ACHN (cell line): ENCODE measurements around the gene PLXNA2.

ENCODE experiments used
- DNase-seq: peaks from one replicate; pipeline ENCODE4 v3.0.0-alpha.2; 2015
- in situ Hi-C: cut with HindIII; loops from 2 replicates; pipeline ENCODE4 v1.10.0; 2017; ENCODE audit warnings: low sequenced_read_pairs, low pct_ligation_motif_present, low pct_unique_long_range_greater_than_20kb

The PLXNA2 gene

GRCh38 chr1:208141610-208142192, 102.5 kb downstream of the PLXNA2 start:
- DNase-seq = no peak
- in situ Hi-C loops = no loop called here

- in situ Hi-C loops = no loop called here
- DNase-seq = no peak
Measured at GRCh38 chr1:208139434-208140045, 104.6 kb downstream of the PLXNA2 start.

- in situ Hi-C loops = no loop called here
- no peak for DNase-seq
Measured at GRCh38 chr1:208137193-208137592, 107.0 kb downstream of the PLXNA2 start.

GRCh38 chr1:208136459-208137182, 107.6 kb downstream of the PLXNA2 start:
- in situ Hi-C loops = no loop called here
- no peak for DNase-seq

- no peak for DNase-seq
- in situ Hi-C loops = no loop called here
Measured at GRCh38 chr1:208135354-208135753, 108.8 kb downstream of the PLXNA2 start.

GRCh38 chr1:208134491-208134890, 109.7 kb downstream of the PLXNA2 start:
- in situ Hi-C loops = no loop called here
- DNase-seq = no peak

- in situ Hi-C loops = no loop called here
- DNase-seq = no peak
Measured at GRCh38 chr1:208133355-208133754, 110.8 kb downstream of the PLXNA2 start.

- in situ Hi-C loops = no loop called here
- peak; percentile 72 for DNase-seq
Measured at GRCh38 chr1:208132287-208132882, 111.8 kb downstream of the PLXNA2 start.

- DNase-seq = no peak
- in situ Hi-C loops = no loop called here
Measured at GRCh38 chr1:208131621-208132286, 112.4 kb downstream of the PLXNA2 start.

- in situ Hi-C loops = no loop called here
- DNase-seq = no peak
Measured at GRCh38 chr1:208129487-208129886, 114.7 kb downstream of the PLXNA2 start.

GRCh38 chr1:208129060-208129459, 115.1 kb downstream of the PLXNA2 start:
- DNase-seq = no peak
- in situ Hi-C loops = no loop called here

GRCh38 chr1:208127792-208128529, 116.2 kb downstream of the PLXNA2 start:
- DNase-seq = no peak
- in situ Hi-C loops = no loop called here

- DNase-seq = no peak
- in situ Hi-C loops = no loop called here
Measured at GRCh38 chr1:208127284-208127683, 116.9 kb downstream of the PLXNA2 start.

- no peak for DNase-seq
Measured at GRCh38 chr1:208126108-208126507, 118.1 kb downstream of the PLXNA2 start.

GRCh38 chr1:208122612-208123358, 121.4 kb downstream of the PLXNA2 start:
- no peak for DNase-seq
- in situ Hi-C loops = no loop called here

More at GRCh38 chr1:208126108-208126507, 118.1 kb downstream of the PLXNA2 start:
- in situ Hi-C loops = no loop called here

- in situ Hi-C loops = no loop called here
Measured at GRCh38 chr1:208121813-208122364, 122.3 kb downstream of the PLXNA2 start.

GRCh38 chr1:208120431-208120790, 123.8 kb downstream of the PLXNA2 start:
- in situ Hi-C loops = no loop called here

More at GRCh38 chr1:208121813-208122364, 122.3 kb downstream of the PLXNA2 start:
- no peak for DNase-seq

More at GRCh38 chr1:208120431-208120790, 123.8 kb downstream of the PLXNA2 start:
- no peak for DNase-seq
